ENCODE data around the gene LRBA. TPM values are rescaled to one million over a fixed set of nuclear protein-coding genes. Genes with fewer than 3 reads are reported as not detected.

LRBA gene
- total RNA-seq, 1 experiment from 2014 or later, result 55.3 TPM

DNA sequence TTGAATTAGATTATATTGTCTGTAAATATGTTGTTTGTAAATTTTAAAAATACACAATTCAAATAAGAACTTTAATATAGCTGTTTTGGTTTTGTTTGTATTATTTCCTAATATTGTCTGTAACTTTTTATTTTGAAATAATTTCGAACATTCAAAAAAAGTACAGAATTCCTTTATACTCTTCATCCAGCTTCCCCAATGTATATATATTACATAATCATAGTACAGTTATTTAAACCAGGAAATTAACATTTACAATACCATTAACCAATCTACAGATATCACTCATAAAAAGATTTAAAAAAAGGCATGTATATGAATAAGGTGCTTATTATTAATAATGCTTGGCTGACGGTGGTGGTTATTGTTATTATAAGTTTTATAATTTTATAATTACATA, 84.1 kb downstream of the LRBA start:
- H3K9me3 ChIP-seq (ENCODE audit: control insufficient read depth, low read depth, low read length), result no peaks in the 10 kb centered on the region
- Mint-ChIP-seq H3K4me1 (peaks cover 0 to 6% of the 10 kb centered on the region in 2 experiments; a peak in 2 of 4 replicates), H3K36me3 (ENCODE audit: insufficient read depth in 1 of 3, low read depth in 3 of 3) (peaks cover 4 to 12% (median 11%) of the 10 kb centered on the region in 3 experiments; a peak in 5 of 7 replicates), H3K27me3 (ENCODE audit: low read depth) (no peaks in the 10 kb centered on the region), H3K27ac (no peak overlapping the region), H3K4me3 (no peak overlapping the region), H3K9me3 (no peaks in the 10 kb centered on the region)
- no peak overlapping the region for H3T11ph ChIP-seq (ENCODE audit: low read length)
- no peak overlapping the region for H3K4ac ChIP-seq (ENCODE audit: low read depth, low read length)
- H2AK5ac ChIP-seq (ENCODE audit: insufficient read length, low read length), result no peak overlapping the region
- WGBS (ENCODE audit: extremely low coverage, insufficient read length, low lambda C conversion rate), result no CpG with 5 or more reads among the region's 2 CpGs
- H2BK5ac ChIP-seq (ENCODE audit: insufficient read length, low read length), result no peak overlapping the region
- no peak overlapping the region for H3K4me2 ChIP-seq (ENCODE audit: insufficient read depth, insufficient read length, low read length)
- no peak overlapping the region for H2BK12ac ChIP-seq (ENCODE audit: insufficient read length, low read depth, low read length)
- no peak overlapping the region for H4K8ac ChIP-seq (replicated peaks; ENCODE audit: insufficient read length, low read depth, low read length)
- peaks cover 3% of the 10 kb centered on the region for H3K79me1 ChIP-seq (ENCODE audit: insufficient read depth, low read depth, low read length, poor library complexity, severe bottlenecking)
- no peak overlapping the region for H3K56ac ChIP-seq (ENCODE audit: insufficient read length, low read depth, low read length)
- H3K27ac ChIP-seq (ENCODE audit: insufficient read length, low read depth, low read length), result no peak overlapping the region
- TF ChIP-seq, protein P1, sequence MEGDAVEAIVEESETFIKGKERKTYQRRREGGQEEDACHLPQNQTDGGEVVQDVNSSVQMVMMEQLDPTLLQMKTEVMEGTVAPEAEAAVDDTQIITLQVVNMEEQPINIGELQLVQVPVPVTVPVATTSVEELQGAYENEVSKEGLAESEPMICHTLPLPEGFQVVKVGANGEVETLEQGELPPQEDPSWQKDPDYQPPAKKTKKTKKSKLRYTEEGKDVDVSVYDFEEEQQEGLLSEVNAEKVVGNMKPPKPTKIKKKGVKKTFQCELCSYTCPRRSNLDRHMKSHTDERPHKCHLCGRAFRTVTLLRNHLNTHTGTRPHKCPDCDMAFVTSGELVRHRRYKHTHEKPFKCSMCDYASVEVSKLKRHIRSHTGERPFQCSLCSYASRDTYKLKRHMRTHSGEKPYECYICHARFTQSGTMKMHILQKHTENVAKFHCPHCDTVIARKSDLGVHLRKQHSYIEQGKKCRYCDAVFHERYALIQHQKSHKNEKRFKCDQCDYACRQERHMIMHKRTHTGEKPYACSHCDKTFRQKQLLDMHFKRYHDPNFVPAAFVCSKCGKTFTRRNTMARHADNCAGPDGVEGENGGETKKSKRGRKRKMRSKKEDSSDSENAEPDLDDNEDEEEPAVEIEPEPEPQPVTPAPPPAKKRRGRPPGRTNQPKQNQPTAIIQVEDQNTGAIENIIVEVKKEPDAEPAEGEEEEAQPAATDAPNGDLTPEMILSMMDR (conservative IDR thresholded peaks at IDR 0.05), result no peak
- H2BK120ac ChIP-seq (ENCODE audit: low read depth, low read length, poor library complexity, severe bottlenecking), result no peak overlapping the region
- H3K23ac ChIP-seq (ENCODE audit: insufficient read length, low read depth, low read length), result no peak overlapping the region
- H3K4me1 ChIP-seq (ENCODE audit: insufficient read depth, low read length), result no peaks in the 10 kb centered on the region
- no peaks in the 10 kb centered on the region for H3K27me3 ChIP-seq (ENCODE audit: insufficient read depth, low read length)
- H3K79me2 ChIP-seq (ENCODE audit: insufficient read depth, low read length), result no peaks in the 10 kb centered on the region
- H4K20me1 ChIP-seq (ENCODE audit: control insufficient read depth, insufficient read depth, insufficient read length), result no peaks in the 10 kb centered on the region
- H3K18ac ChIP-seq (ENCODE audit: insufficient read length, low read depth, low read length), result no peak overlapping the region
- H3K14ac ChIP-seq (ENCODE audit: insufficient read depth, low read length), result no peak overlapping the region
- H2BK15ac ChIP-seq (ENCODE audit: low read depth, low read length), result no peak overlapping the region
- H2BK20ac ChIP-seq (ENCODE audit: low read depth, low read length, poor library complexity, severe bottlenecking), result no peak overlapping the region
- no peak overlapping the region for H2AFZ ChIP-seq (ENCODE audit: low read length)
- no peak overlapping the region for H3K9ac ChIP-seq (ENCODE audit: extremely low read depth, insufficient read length, low read length)
- no peak overlapping the region for H4K91ac ChIP-seq (ENCODE audit: insufficient read length, low read depth, low read length)
- no peak overlapping the region for H4K5ac ChIP-seq (ENCODE audit: insufficient read length, low read depth, low read length)
- DNase-seq, result no peak
- no peaks in the 10 kb centered on the region for H3K23me2 ChIP-seq (ENCODE audit: insufficient read length, low read depth, low read length, poor library complexity, severe bottlenecking)
